GM12891 (cell line): Measurements from ENCODE around the gene POC5.
"Not testable (repeated sequence)": the region's sequence is repeated elsewhere in the genome, so short reads cannot be mapped to it uniquely, and the experiment has no call there.

Experiments
- DNase-seq: peaks from one replicate; pipeline ENCODE4 v3.0.0; 2011; ENCODE audit warnings: low spot score; ENCODE audit not compliant: insufficient read length
- FAIRE-seq: peaks from 2 replicates; lab custom pipeline; 2011; peaks lifted over from hg19 to GRCh38; lab: Jason Lieb, UNC
- PAX5 ChIP-seq: IDR thresholded peaks from 2 replicates; pipeline ENCODE4 v1.6.1; 2011; ENCODE audit warnings: low read length, moderate library complexity, mild to moderate bottlenecking; ENCODE audit not compliant: insufficient read depth, severe bottlenecking
- POLR2A ChIP-seq: IDR thresholded peaks from 2 replicates; pipeline ENCODE4 v1.6.1; 2011; ENCODE audit warnings: low read depth, low read length, control low read depth
- POLR2AphosphoS5 ChIP-seq: IDR thresholded peaks from 2 replicates; pipeline ENCODE4 v1.6.1; 2011; ENCODE audit warnings: low read depth, low read length, control low read depth
- POU2F2 ChIP-seq: IDR thresholded peaks from 2 replicates; pipeline ENCODE4 v1.6.1; 2011; ENCODE audit warnings: low read depth, mild to moderate bottlenecking, control low read depth, low read length, moderate library complexity
- SPI1 ChIP-seq: IDR thresholded peaks from 2 replicates; pipeline ENCODE4 v1.6.1; 2011; ENCODE audit warnings: low read depth, low read length, control low read depth
- TAF1 ChIP-seq: IDR thresholded peaks from 2 replicates; pipeline ENCODE4 v1.6.1; 2011; ENCODE audit warnings: low read depth, low read length, control low read depth

POC5 gene

DNA sequence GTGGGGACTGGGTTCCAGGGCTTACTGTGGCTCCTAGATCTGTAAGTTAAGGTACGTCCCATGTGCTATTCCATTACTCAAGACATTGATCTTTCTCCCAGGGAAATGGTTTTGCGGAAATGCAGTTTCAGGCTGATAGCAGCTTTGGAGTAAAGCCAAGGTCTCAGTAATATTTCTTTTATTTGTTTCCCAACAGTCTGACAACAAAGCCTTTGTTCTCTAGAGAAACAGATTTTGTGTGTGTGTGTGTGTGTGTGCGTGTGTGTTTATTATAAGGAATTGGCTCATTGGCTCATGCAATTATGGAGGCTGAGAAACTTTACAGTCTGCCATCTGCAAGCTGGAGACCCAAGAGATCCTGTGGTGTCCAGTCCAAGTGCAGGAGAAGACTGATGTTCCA lies 12.1 kb upstream of the POC5 start:
- DNase-seq (no peak), FAIRE-seq (no peak)
- no peak for TF ChIP-seq POLR2AphosphoS5
- TF ChIP-seq PAX5, result no peak
- no peak for TF ChIP-seq TAF1
- no peak for TF ChIP-seq POLR2A
- no peak for TF ChIP-seq POU2F2
- no peak for TF ChIP-seq SPI1

DNA sequence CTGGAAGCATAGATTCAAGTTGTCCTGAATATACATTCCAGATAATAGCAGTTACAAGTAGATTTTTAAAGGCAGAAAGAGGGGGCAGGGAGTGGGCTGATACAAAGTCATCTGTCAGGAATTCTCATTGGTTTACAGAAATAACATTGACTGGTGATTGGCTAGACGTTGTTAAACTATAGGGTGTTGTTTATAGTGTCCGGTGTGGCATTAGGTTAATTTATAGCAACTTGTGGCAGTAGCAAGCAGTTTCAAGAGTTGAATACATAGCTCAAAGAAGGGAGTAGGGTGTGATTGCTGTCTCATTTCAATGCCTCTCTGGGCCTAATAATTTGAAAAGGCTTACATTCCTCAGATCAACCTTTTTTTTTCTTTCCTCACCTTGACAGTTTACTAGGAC lies 10.7 kb upstream of the POC5 start:
- TF ChIP-seq POU2F2, result no peak
- no peak for TF ChIP-seq POLR2A
- no peak for TF ChIP-seq POLR2AphosphoS5
- no peak for TF ChIP-seq TAF1
- TF ChIP-seq SPI1, result no peak
- no peak for TF ChIP-seq PAX5
- no peak for FAIRE-seq
- DNase-seq, result no peak

DNA sequence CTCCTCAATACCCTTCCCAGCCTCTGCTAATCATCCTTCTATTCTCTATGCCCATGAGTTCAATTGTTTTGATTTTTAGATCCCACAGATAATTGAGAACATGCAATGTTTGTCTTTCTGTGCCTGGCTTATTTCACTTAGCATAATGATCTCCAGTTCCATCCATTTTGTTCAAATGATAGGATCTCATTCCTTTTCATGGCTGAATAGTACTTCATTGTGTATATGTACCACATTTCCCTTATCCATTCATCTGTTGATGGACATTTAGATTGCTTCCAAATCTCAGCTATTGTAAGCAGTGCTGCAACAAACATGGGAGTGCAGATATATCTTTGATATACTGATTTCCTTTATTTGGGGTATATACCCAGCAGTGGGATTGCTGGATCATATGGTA lies 9.0 kb upstream of the POC5 start:
- DNase-seq, FAIRE-seq: not testable (repeated sequence)

DNA sequence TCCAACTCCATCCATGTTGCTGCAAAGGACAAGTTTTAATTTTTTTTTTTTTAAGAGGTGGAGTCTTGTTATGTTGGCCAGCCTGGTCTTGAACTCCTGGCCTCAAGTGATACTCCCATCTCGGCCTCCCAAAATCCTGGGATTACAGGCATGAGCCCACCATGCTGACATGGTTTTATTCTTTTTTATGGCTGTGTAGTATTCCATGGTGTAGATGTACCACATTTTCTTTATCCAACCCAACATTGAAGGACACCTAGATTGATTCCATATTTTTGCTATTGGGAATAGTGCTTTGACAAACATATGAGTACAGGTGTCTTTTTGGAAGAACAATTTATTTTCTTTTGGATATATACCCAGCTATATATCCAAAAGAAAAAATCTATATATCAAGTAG lies 6.1 kb upstream of the POC5 start:
- no peak for DNase-seq
- TF ChIP-seq TAF1, result no peak
- no peak for TF ChIP-seq POLR2A
- TF ChIP-seq POLR2AphosphoS5, result no peak
- no peak for TF ChIP-seq POU2F2
- no peak for TF ChIP-seq PAX5
- TF ChIP-seq SPI1, result no peak
- FAIRE-seq, result no peak

DNA sequence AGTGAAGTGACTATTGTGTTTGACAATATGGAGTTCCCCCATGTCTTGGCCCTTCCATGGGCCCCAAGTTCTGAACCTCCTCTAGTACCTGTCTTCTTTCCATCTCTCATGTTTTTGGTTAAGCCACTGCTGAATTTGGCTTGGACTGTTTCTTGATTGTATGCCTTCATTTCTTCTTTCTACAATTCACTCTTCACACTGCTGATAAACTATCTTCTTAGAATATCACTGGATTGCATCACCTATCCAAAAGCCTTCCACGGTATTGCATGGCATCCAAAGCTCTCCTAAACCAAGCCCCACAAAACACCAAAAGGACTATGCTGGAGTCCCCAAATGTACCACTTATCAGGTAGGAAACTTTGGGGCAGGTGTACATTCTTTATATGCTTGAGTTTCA lies 4.3 kb upstream of the POC5 start:
- no peak for DNase-seq
- TF ChIP-seq POLR2A (no peak), POU2F2 (no peak), POLR2AphosphoS5 (no peak), SPI1 (no peak), TAF1 (no peak), PAX5 (no peak)
- no peak for FAIRE-seq

DNA sequence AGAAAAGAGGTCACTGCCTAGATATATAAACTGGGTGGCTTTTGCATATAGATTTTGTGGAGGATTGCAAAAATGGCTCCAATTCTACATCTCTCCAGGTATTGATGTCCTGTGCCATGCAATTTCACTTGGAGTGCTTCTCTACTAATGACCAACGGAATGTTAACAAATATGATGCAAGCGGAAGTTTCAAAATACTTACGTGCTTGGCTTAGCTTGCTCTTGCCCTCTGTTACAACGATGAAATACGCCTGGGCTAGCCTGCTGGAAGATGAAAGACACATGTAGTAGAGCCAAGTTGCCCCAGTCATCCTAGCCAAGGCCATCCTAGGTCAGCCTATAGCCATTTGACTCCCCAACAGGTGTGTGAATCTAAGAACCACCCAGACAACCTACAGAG lies 3.6 kb upstream of the POC5 start:
- FAIRE-seq, result no peak

DNA sequence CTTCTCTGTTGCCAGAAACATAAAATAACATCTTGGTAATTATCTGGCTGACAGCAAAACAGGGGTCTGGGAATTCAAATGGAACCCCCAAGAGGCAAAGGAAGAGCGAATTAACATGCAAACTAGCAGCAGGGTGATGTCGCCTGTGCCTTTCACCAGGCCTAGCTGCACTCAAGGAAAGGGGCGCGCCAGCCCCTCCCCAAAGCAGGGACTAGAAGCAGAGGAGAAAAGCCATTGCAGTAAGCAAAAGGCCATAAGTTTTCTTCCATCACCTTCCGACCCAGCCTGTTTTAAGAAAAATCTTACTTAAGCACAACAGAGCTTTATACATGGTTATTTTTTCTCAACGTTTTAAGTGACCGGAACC lies 539 bp downstream of the POC5 start:
- FAIRE-seq (peak; percentile 54), DNase-seq (peak; percentile 6)
- TF ChIP-seq SPI1 (no peak), POU2F2 (no peak), POLR2A (no peak), PAX5 (no peak), TAF1 (no peak), POLR2AphosphoS5 (no peak)

More for the DNA sequence above, 3.6 kb upstream of the POC5 start:
- no peak for DNase-seq
- TF ChIP-seq PAX5 (no peak), POLR2A (no peak), POLR2AphosphoS5 (no peak), TAF1 (no peak), POU2F2 (no peak), SPI1 (no peak)

DNA sequence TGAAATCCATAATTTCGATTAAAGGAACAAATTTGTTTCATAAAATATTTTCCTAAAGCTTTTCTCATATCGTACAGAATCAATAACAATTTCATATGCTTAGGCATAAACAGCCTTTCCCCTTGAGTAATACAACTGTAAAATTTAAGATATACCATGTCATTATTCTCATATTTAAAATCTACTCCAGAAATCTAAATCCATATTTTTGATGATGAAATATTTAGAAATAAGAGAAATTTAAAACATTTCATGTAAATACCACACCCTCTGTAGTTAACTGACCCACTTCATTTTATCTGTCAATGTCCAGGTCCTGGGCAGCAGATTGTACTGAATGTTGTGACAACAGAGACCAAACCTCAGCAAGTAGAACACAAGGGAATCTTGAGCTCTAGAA lies 5.1 kb downstream of the POC5 start:
- DNase-seq, result no peak
- FAIRE-seq, result no peak
- no peak for TF ChIP-seq POLR2A
- no peak for TF ChIP-seq PAX5
- TF ChIP-seq POU2F2, result no peak
- TF ChIP-seq TAF1, result no peak
- no peak for TF ChIP-seq SPI1
- TF ChIP-seq POLR2AphosphoS5, result no peak

DNA sequence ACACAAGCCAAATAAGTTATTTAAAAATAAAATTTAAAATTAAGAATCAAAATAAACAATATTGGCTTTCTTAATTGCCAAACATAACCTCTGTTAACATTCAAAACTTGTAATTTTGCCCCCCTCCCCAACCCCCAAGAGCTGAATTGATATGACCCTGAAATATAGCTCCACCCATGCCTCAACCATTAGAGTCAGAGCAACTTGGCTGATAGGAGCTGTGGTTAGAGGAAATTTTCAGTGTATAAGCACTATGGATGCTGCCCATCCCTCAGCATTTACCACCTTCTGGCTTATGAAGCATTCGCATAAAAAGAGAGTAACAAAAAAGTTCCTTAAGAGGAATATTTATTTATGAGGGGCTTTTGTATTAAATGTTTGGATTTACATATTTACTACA lies 6.1 kb downstream of the POC5 start:
- DNase-seq, result no peak
- TF ChIP-seq POLR2A (no peak), SPI1 (no peak), PAX5 (no peak), POLR2AphosphoS5 (no peak), POU2F2 (no peak), TAF1 (no peak)
- peak; percentile 20 for FAIRE-seq

DNA sequence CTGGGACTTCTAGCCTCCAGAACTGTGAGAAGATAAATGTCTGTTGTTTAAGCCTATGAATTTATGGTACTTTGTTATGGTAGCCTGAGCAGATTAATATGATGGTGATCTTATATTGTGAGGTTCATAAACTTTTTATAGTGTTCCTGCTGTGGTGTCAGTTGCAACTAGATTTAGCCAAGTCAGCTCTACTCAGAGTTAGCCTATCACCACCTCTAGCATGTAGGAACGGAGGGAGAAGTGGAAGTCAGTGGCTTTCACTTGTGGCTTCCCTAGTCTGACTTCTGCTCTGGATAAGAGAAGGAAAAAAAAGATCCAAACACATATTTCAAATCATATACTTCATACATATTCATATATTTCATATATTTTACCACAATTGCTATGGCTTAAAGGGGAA lies 6.6 kb downstream of the POC5 start:
- TF ChIP-seq POLR2AphosphoS5, result no peak
- TF ChIP-seq PAX5, result no peak
- no peak for TF ChIP-seq POU2F2
- no peak for TF ChIP-seq POLR2A
- TF ChIP-seq SPI1, result no peak
- no peak for TF ChIP-seq TAF1
- DNase-seq (no peak), FAIRE-seq (no peak)
